ENCODE measurements around the gene GALNTL6.

The GALNTL6 gene

DNA sequence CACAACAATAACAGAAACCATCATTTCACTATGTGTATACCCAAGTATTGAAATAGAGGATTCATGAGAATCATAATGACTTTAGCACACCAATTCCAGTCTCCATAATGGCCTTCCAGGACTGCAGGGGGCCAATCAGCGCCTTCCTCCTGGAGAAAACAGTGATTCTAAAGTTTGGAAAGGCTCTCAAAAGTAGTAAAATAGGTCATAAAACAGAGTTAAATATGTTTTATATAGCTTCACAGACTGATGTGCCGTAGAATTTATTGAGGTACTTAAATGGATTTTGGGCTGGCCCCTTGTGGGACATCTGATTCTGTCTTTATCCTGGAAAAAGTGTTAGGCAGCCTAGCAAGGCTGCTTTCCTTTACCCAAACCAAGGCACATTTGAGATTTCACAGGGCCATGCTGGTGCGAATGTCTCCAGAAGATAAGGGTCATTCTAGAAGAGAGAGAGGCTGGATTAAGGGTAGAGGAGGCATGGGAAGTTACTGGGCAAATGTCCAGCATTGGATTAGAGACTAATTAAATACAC is 543.9 kb downstream of the GALNTL6 start:
- peak; percentile 41 for DNase-seq (ENCODE audit: extremely low spot score)
- CTCF ChIA-PET: no interaction called here
- TF ChIP-seq CTBP1 (IDR thresholded peaks at IDR 0.05; ENCODE audit: borderline replicate concordance) (peak; percentile 57; the same call in 1 of the 2 replicates), SP1 (IDR thresholded peaks at IDR 0.05) (no peak), HDGF (IDR thresholded peaks at IDR 0.05; ENCODE audit: borderline replicate concordance) (no peak), FOXA1 (IDR thresholded peaks at IDR 0.05) (no peak), ELF4 (IDR thresholded peaks at IDR 0.05) (no peak), L3MBTL2 (conservative IDR thresholded peaks at IDR 0.05) (no peak), LEF1 (IDR thresholded peaks at IDR 0.05; ENCODE audit: borderline replicate concordance) (no peak), BHLHE40 (IDR thresholded peaks at IDR 0.05; ENCODE audit: borderline replicate concordance) (no peak), NFRKB (IDR thresholded peaks at IDR 0.05) (no peak)
- TF ChIP-seq, protein P1, sequence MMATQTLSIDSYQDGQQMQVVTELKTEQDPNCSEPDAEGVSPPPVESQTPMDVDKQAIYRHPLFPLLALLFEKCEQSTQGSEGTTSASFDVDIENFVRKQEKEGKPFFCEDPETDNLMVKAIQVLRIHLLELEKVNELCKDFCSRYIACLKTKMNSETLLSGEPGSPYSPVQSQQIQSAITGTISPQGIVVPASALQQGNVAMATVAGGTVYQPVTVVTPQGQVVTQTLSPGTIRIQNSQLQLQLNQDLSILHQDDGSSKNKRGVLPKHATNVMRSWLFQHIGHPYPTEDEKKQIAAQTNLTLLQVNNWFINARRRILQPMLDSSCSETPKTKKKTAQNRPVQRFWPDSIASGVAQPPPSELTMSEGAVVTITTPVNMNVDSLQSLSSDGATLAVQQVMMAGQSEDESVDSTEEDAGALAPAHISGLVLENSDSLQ (IDR thresholded peaks at IDR 0.05): peak; percentile 73
- POLR2A ChIA-PET: no interaction called here

DNA sequence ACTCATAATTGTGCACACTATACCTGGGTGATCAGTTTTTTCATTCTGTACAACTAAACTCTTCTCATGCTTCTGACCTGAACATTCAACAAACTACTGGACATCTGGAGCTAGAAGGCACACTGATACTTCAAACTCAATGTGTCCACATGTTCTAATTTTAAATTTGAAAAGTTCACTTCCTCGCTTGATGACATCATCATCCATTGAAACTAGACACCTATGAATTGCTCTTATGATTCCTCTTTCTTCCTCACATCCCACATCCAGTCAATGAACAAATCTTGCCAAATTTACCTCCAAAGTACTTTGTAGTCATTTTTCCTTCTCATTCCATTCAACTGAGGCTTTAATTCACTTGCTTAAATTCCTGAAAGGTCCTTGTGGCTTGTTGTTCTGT is 549.4 kb downstream of the GALNTL6 start:
- ChIA-PET POLR2A (no interaction called here), CTCF (no interaction called here)
- no peak for DNase-seq (ENCODE audit: extremely low spot score)
- no peak for TF ChIP-seq CTBP1 (IDR thresholded peaks at IDR 0.05; ENCODE audit: borderline replicate concordance)
- TF ChIP-seq, protein P1 (IDR thresholded peaks at IDR 0.05): no peak

DNA sequence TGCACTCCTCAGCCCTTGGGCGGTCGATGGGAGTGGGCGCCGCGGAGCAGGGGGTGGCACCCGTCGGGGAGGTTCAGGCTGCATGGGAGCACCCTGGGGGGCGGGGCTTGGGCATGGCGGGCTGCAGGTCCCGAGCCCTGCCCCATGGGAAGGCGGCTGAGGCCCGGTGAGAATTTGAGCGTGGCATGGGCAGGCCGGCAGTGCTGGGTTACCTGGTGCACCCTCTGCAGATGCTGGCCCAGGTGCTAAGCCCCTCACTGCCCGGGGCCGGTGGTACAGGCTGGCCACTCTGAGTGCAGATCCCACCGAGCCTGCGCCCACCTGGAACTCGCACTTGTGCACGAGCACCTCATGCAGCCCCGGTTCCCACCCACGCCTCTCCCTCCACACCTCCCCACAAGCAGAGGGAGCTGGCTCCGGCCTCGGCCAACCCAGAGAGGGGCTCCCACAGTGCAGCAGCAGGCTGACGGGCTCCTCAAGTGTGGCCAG is 556.3 kb downstream of the GALNTL6 start:
- no peak for TF ChIP-seq CTBP1 (IDR thresholded peaks at IDR 0.05; ENCODE audit: borderline replicate concordance)
- TF ChIP-seq, protein P1 (IDR thresholded peaks at IDR 0.05): no peak
- TF ChIP-seq SP1 (IDR thresholded peaks at IDR 0.05): no peak
- TF ChIP-seq FOXM1 (IDR thresholded peaks at IDR 0.05; ENCODE audit: borderline replicate concordance): no peak
- TF ChIP-seq ZNF384 (IDR thresholded peaks at IDR 0.05): no peak
- TF ChIP-seq TARDBP (IDR thresholded peaks at IDR 0.05): no peak
- no peak for TF ChIP-seq ELF4 (IDR thresholded peaks at IDR 0.05)
- TF ChIP-seq NFRKB (IDR thresholded peaks at IDR 0.05): no peak
- no peak for TF ChIP-seq BHLHE40 (IDR thresholded peaks at IDR 0.05; ENCODE audit: borderline replicate concordance)
- no peak for TF ChIP-seq LEF1 (IDR thresholded peaks at IDR 0.05; ENCODE audit: borderline replicate concordance)
- TF ChIP-seq FOXK2 (IDR thresholded peaks at IDR 0.05): no peak
- TF ChIP-seq HDGF (IDR thresholded peaks at IDR 0.05; ENCODE audit: borderline replicate concordance): no peak
- TF ChIP-seq FOXA1 (IDR thresholded peaks at IDR 0.05): no peak
- no peak for TF ChIP-seq ARNT (IDR thresholded peaks at IDR 0.05)
- no peak for TF ChIP-seq L3MBTL2 (conservative IDR thresholded peaks at IDR 0.05)
- POLR2A ChIA-PET: no interaction called here
- no peak for DNase-seq (ENCODE audit: extremely low spot score)
- CTCF ChIA-PET: no interaction called here

DNA sequence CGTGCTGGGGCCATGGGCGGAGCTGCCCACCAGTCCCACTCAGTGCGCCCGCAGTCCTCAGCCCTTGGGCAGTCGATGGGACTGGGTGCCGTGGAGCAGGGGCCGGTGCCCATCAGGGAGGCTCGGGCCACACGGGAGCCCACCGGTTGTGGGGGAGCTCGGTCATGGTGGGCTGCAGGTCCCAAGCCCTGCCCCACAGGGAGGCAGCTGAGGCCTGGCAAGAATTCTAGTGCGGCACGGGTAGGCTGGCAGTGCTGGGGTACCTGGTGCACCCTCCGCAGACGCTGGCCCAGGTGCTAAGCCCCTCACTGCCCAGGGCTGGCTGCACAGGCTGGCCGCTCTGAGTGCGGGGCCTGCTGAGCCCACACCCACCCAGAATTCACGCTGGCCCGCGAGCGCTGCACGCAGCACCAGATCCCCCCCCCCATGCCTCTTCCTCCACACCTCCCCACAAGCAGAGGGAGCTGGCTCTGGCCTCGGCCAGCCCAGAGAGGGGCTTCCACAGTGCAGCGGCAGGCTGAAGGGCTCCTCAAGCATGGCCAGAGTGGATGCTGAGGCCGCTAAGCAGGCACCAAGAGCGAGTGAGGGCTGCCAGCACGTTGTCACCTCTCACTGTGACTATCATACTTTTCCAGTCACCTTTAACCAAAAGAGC is 564.4 kb downstream of the GALNTL6 start:
- no peak for TF ChIP-seq L3MBTL2 (conservative IDR thresholded peaks at IDR 0.05)
- no peak for TF ChIP-seq FOXK2 (IDR thresholded peaks at IDR 0.05)
- TF ChIP-seq NFRKB (IDR thresholded peaks at IDR 0.05): no peak
- no peak for TF ChIP-seq ARNT (IDR thresholded peaks at IDR 0.05)
- no peak for TF ChIP-seq CTBP1 (IDR thresholded peaks at IDR 0.05; ENCODE audit: borderline replicate concordance)
- no peak for TF ChIP-seq LEF1 (IDR thresholded peaks at IDR 0.05; ENCODE audit: borderline replicate concordance)
- no peak for TF ChIP-seq SUZ12 (IDR thresholded peaks at IDR 0.05)
- TF ChIP-seq, protein P1 (IDR thresholded peaks at IDR 0.05): no peak
- no peak for TF ChIP-seq ZNF384 (IDR thresholded peaks at IDR 0.05)
- no peak for TF ChIP-seq ELF4 (IDR thresholded peaks at IDR 0.05)
- no peak for TF ChIP-seq HDGF (IDR thresholded peaks at IDR 0.05; ENCODE audit: borderline replicate concordance)
- no peak for TF ChIP-seq TARDBP (IDR thresholded peaks at IDR 0.05)
- no peak for TF ChIP-seq FOXM1 (IDR thresholded peaks at IDR 0.05; ENCODE audit: borderline replicate concordance)
- TF ChIP-seq FOXA1 (IDR thresholded peaks at IDR 0.05): no peak
- no peak for TF ChIP-seq SP1 (IDR thresholded peaks at IDR 0.05)
- TF ChIP-seq BHLHE40 (IDR thresholded peaks at IDR 0.05; ENCODE audit: borderline replicate concordance): no peak
- POLR2A ChIA-PET: no interaction called here

DNA sequence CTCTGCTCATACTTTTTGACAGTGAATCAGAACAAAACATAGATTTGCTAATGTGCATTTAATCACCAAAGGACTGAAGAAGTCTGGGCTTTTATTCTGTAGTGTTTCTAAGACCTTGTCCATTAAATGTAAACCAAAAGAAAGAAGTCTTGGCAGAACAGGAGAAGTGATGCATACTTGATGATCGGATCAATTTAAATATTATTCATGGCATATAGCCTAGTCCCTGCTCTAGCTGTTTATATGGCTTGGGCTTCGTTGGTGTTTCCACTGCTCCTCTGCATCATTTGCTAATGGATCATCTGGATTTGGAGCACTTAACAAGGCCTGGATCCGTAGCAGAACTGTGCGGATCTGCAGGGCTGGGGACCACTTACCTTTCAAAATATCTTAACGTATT is 566.6 kb downstream of the GALNTL6 start:
- CTCF ChIA-PET: no interaction called here
- DNase-seq (ENCODE audit: extremely low spot score): no peak
- POLR2A ChIA-PET: no interaction called here
- TF ChIP-seq ARNT (IDR thresholded peaks at IDR 0.05): no peak
- no peak for TF ChIP-seq LEF1 (IDR thresholded peaks at IDR 0.05; ENCODE audit: borderline replicate concordance)
- TF ChIP-seq, protein P1 (IDR thresholded peaks at IDR 0.05): no peak
- no peak for TF ChIP-seq NFRKB (IDR thresholded peaks at IDR 0.05)
- TF ChIP-seq CTBP1 (IDR thresholded peaks at IDR 0.05; ENCODE audit: borderline replicate concordance): no peak

More for the DNA sequence above, 564.4 kb downstream of the GALNTL6 start:
- no peak for DNase-seq (ENCODE audit: extremely low spot score)
- CTCF ChIA-PET: no interaction called here
